A673 (cell line): ENCODE measurements around the gene ASPSCR1. TPM values are rescaled to one million over a fixed set of nuclear protein-coding genes. Genes with fewer than 3 reads are reported as not detected.

Source experiments
- BruUV-seq: library from RNA; stranded (reverse); fragments of 400-500 nt; replicated peaks from 2 replicates; lab custom pipeline; 2021; lab: Mats Ljungman, UMichigan
- CTCF ChIA-PET: fragments of 300-600 bp; sonication (Branson Sonifier 250); formaldehyde crosslinking; loops from one replicate; lab custom pipeline; 2022; ENCODE audit warnings: antibody characterized with exemption; lab: Charles Lee
- POLR2A ChIA-PET: fragments of 300-600 bp; sonication (Branson Sonifier 250); formaldehyde crosslinking; loops from one replicate; lab custom pipeline; 2022; ENCODE audit warnings: antibody characterized with exemption; ENCODE audit not compliant: low non-redundant PET; lab: Charles Lee
- DNase-seq: peaks from one replicate; pipeline ENCODE4 v3.0.0-alpha.2; 2015; ENCODE audit warnings: low spot score
- H3K27ac ChIP-seq: fragments of 200-600 bp; sonication (generic); 2 replicates; pipeline ENCODE4 v1.5.1; 2016; ENCODE audit warnings: mixed run types, low read depth, mild to moderate bottlenecking, mixed read lengths, antibody characterized with exemption, low read length; ENCODE audit not compliant: poor library complexity, severe bottlenecking
- H3K27me3 ChIP-seq: fragments of 200-600 bp; sonication (generic); replicated peaks from 2 replicates; pipeline ENCODE4 v1.6.1; 2017; ENCODE audit warnings: mixed run types, low read depth, mild to moderate bottlenecking, mixed read lengths, antibody characterized with exemption, low read length; ENCODE audit not compliant: insufficient read depth, poor library complexity
- H3K36me3 ChIP-seq: fragments of 200-600 bp; sonication (generic); 2 replicates; pipeline ENCODE4 v1.6.1; 2016; ENCODE audit warnings: mixed run types, mild to moderate bottlenecking, mixed read lengths, antibody characterized with exemption, low read length; ENCODE audit not compliant: insufficient read depth, poor library complexity, severe bottlenecking
- H3K4me1 ChIP-seq: fragments of 200-600 bp; sonication (generic); 2 replicates; pipeline ENCODE4 v1.6.1; 2017; ENCODE audit warnings: mixed run types, mild to moderate bottlenecking, mixed read lengths, antibody characterized with exemption, low read length; ENCODE audit not compliant: insufficient read depth, poor library complexity, severe bottlenecking
- H3K4me3 ChIP-seq: fragments of 200-600 bp; sonication (generic); 2 replicates; pipeline ENCODE4 v1.5.1; 2016; ENCODE audit warnings: low read depth, mixed run types, mild to moderate bottlenecking, mixed read lengths, low read length; ENCODE audit not compliant: poor library complexity, severe bottlenecking
- H3K9me3 ChIP-seq: fragments of 200-600 bp; sonication (generic); 2 replicates; pipeline ENCODE4 v1.6.1; 2016; ENCODE audit warnings: mixed run types, low read depth, mild to moderate bottlenecking, mixed read lengths, antibody characterized with exemption, low read length; ENCODE audit not compliant: poor library complexity, severe bottlenecking
- CTCF ChIP-seq: fragments of 300-800, 200-600 bp; sonication (generic); conservative IDR thresholded peaks from 2 replicates; pipeline ENCODE4 v1.5.1; 2017; ENCODE audit warnings: low read depth, mild to moderate bottlenecking, antibody characterized with exemption, low read length, moderate library complexity, mixed read lengths
- EZH2 ChIP-seq: fragments of 200-600 bp; sonication (generic); IDR thresholded peaks from 2 replicates; pipeline ENCODE4 v1.6.1; 2017; ENCODE audit warnings: borderline replicate concordance, low read depth, mild to moderate bottlenecking, mixed read lengths, antibody characterized with exemption, low read length; ENCODE audit not compliant: poor library complexity, severe bottlenecking
- intact Hi-C: fragments of 100-400 bp; cut with micrococcal nuclease; formaldehyde crosslinking; loops from one replicate; pipeline ENCODE4 v1.10.0; 2022; ENCODE audit not compliant: unreplicated experiment
- total RNA-seq: library from RNA; stranded (reverse); gene quantifications from 2 replicates; pipeline ENCODE4 v1.2.3, GENCODE V29; 2021

ASPSCR1 gene
- total RNA-seq, 1 experiment from 2014 or later = 46.2 TPM

- Histone ChIP-seq H3K4me3 (no peak overlapping the region), H3K4me1 (peaks cover 7% of the 10 kb centered on the region), H3K9me3 (no peaks in the 10 kb centered on the region), H3K36me3 (no peaks in the 10 kb centered on the region), H3K27ac (no peak overlapping the region), H3K27me3 (peaks cover 17% of the 10 kb centered on the region)
- POLR2A ChIA-PET = no interaction called here
- BruUV-seq = no TSS peak
- intact Hi-C loops = no loop called here
- TF ChIP-seq EZH2 (no peak), CTCF (no peak)
- DNase-seq = no peak
- CTCF ChIA-PET = interaction anchor here (1.6 kb wide), 1 partner anchor 7 kb away, joined by 4 read pairs; no protein-coding TSS in a partner anchor
These were observed 10.8 kb upstream of the ASPSCR1 start for GRCh38 chr17:81966343-81967243.

- BruUV-seq = no TSS peak
- TF ChIP-seq CTCF (no peak), EZH2 (no peak)
- peaks cover 11% of the 10 kb centered on the region for H3K27me3 ChIP-seq
- H3K36me3 ChIP-seq = no peaks in the 10 kb centered on the region
- ChIA-PET POLR2A (no interaction called here), CTCF (interaction anchor here (1.6 kb wide), 1 partner anchor 8 kb away, joined by 4 read pairs; no protein-coding TSS in a partner anchor)
- no peaks in the 10 kb centered on the region for H3K9me3 ChIP-seq
- no peak overlapping the region for H3K4me3 ChIP-seq
- no peak for DNase-seq
- intact Hi-C loops = no loop called here
- no peak overlapping the region for H3K27ac ChIP-seq
- peaks cover 7% of the 10 kb centered on the region for H3K4me1 ChIP-seq
These were observed 10.2 kb upstream of the ASPSCR1 start for GRCh38 chr17:81967244-81967532.

GRCh38 chr17:81967533-81968395, 9.7 kb upstream of the ASPSCR1 start:
- H3K9me3 ChIP-seq = no peaks in the 10 kb centered on the region
- CTCF ChIA-PET = interaction anchor here (1.6 kb wide), 1 partner anchor 8 kb away, joined by 4 read pairs; no protein-coding TSS in a partner anchor

More at GRCh38 chr17:81967533-81968395, 9.7 kb upstream of the ASPSCR1 start:
- Histone ChIP-seq H3K27me3 (peaks cover 6% of the 10 kb centered on the region), H3K4me1 (peaks cover 7% of the 10 kb centered on the region), H3K36me3 (no peaks in the 10 kb centered on the region), H3K27ac (no peak overlapping the region), H3K4me3 (no peak overlapping the region)
- no TSS peak for BruUV-seq
- DNase-seq = no peak
- intact Hi-C loops = no loop called here
- TF ChIP-seq CTCF (no peak), EZH2 (no peak)
- POLR2A ChIA-PET = no interaction called here
